GM12878 (cell line): ENCODE data around the gene TCERG1L. TPM values are rescaled to one million over a fixed set of nuclear protein-coding genes. Genes with fewer than 3 reads are reported as not detected.

Experiments used
- ATAC-seq: fragments of 200-7000 bp; cut with Tn5 transposase; 3 replicates; pipeline ENCODE4 v1.9.1; 2020; ENCODE audit warnings: mild to moderate bottlenecking, moderate library complexity
- BruUV-seq: library from RNA; stranded (reverse); fragments of 400-500 nt; replicated peaks from 2 replicates; lab custom pipeline; 2021; lab: Mats Ljungman, UMichigan
- CTCF ChIA-PET: fragments of 300-600 bp; sonication (Branson Sonifier 250); formaldehyde crosslinking; extraction: SDS; loops from one replicate; lab custom pipeline; 2021; ENCODE audit warnings: inconsistent platforms; lab: Yijun Ruan, JAX
- POLR2A ChIA-PET: fragments of 350-600 bp; formaldehyde crosslinking; extraction: SDS; loops from one replicate; lab custom pipeline; 2021; ENCODE audit warnings: inconsistent platforms; lab: Charles Lee
- RAD21 ChIA-PET: fragments of 300-600 bp; sonication (Branson Sonifier 250); formaldehyde crosslinking; loops from one replicate; lab custom pipeline; 2023; ENCODE audit warnings: antibody characterized with exemption; ENCODE audit not compliant: unreplicated experiment; lab: Charles Lee
- SMC1A ChIA-PET: fragments of 300-600 bp; sonication (Branson Sonifier 250); formaldehyde crosslinking; loops from one replicate; lab custom pipeline; 2023; ENCODE audit not compliant: unreplicated experiment, uncharacterized antibody; lab: Charles Lee
- DNase-seq: peaks from one replicate; pipeline ENCODE4 v3.0.0-alpha.2; 2011; ENCODE audit warnings: low read depth, low spot score
- FAIRE-seq: peaks from 3 replicates; lab custom pipeline; 2011; peaks lifted over from hg19 to GRCh38; lab: Jason Lieb, UNC
- H2AFZ ChIP-seq: 2 replicates; pipeline ENCODE4 v1.6.0; 2011; ENCODE audit warnings: low read depth, low read length, control low read depth; ENCODE audit not compliant: control insufficient read depth
- H3K27ac ChIP-seq: 2 replicates; pipeline ENCODE4 v1.5.1; 2011; ENCODE audit warnings: control low read depth; ENCODE audit not compliant: control insufficient read depth, insufficient read depth
- H3K27me3 ChIP-seq, 2 experiments: replicated peaks in 1 of 2; 2 replicates each; pipeline versions ENCODE4 v1.6.0 to v1.6.1; 2011; ENCODE audit warnings: low read length in 1 of 2; ENCODE audit not compliant: control insufficient read depth in 2 of 2, insufficient read depth in 2 of 2
- H3K36me3 ChIP-seq, 2 experiments: 2 replicates each; pipeline ENCODE4 v1.5.1; 2011; ENCODE audit warnings: low read length in 1 of 2; ENCODE audit not compliant: control insufficient read depth in 2 of 2, insufficient read depth in 2 of 2
- H3K4me1 ChIP-seq: 2 replicates; pipeline ENCODE4 v1.6.1; 2011; ENCODE audit warnings: mild to moderate bottlenecking, low read length, moderate library complexity, mixed read lengths; ENCODE audit not compliant: control insufficient read depth, insufficient read depth
- H3K4me2 ChIP-seq: 2 replicates; pipeline ENCODE4 v1.6.0; 2011; ENCODE audit warnings: control low read depth; ENCODE audit not compliant: control insufficient read depth, insufficient read depth
- H3K4me3 ChIP-seq: fragments of 200-600 bp; sonication (generic); 2 replicates; pipeline ENCODE4 v1.5.1; 2016
- H3K79me2 ChIP-seq: 2 replicates; pipeline ENCODE4 v1.6.0; 2011; ENCODE audit warnings: low read length; ENCODE audit not compliant: control insufficient read depth, insufficient read depth
- H3K9ac ChIP-seq: 2 replicates; pipeline ENCODE4 v1.8.0; 2011; ENCODE audit warnings: low read length, control low read depth, mixed read lengths; ENCODE audit not compliant: control insufficient read depth, insufficient read depth
- H3K9me3 ChIP-seq: replicated peaks from 3 replicates; pipeline ENCODE4 v1.5.1; 2011; ENCODE audit warnings: mild to moderate bottlenecking, low read length; ENCODE audit not compliant: control insufficient read depth, insufficient read depth
- H4K20me1 ChIP-seq: 2 replicates; pipeline ENCODE4 v1.6.0; 2011; ENCODE audit not compliant: control insufficient read depth, insufficient read depth
- CBX3 ChIP-seq: fragments of 200-600 bp; sonication (generic); IDR thresholded peaks from 2 replicates; pipeline ENCODE4 v1.6.1; 2016; ENCODE audit warnings: low read depth, borderline replicate concordance
- DPF2 ChIP-seq: fragments of 450-650 bp; IDR thresholded peaks from 2 replicates; pipeline ENCODE4 v1.6.1; 2017; ENCODE audit warnings: mild to moderate bottlenecking
- ETV6 ChIP-seq, 2 experiments: fragments of 450-650 bp in 1 of 2; IDR thresholded peaks in 1 of 2; conservative IDR thresholded peaks in 1 of 2; 2 replicates each; pipeline ENCODE4 v1.6.1; 2014; ENCODE audit warnings: antibody characterized with exemption in 1 of 2, borderline replicate concordance in 1 of 2, low read depth in 1 of 2, mild to moderate bottlenecking in 1 of 2, moderate library complexity in 1 of 2
- HCFC1 ChIP-seq: fragments of 150-350 bp; IDR thresholded peaks from 2 replicates; pipeline ENCODE4 v1.6.1; 2014; ENCODE audit warnings: low read length
- KAT2A ChIP-seq: conservative IDR thresholded peaks from 2 replicates; pipeline ENCODE4 v1.6.1; 2011; ENCODE audit warnings: low read depth, low read length; ENCODE audit not compliant: control insufficient read depth
- KLF5 ChIP-seq: fragments of 450-650 bp; IDR thresholded peaks from 2 replicates; pipeline ENCODE4 v1.6.1; 2014; ENCODE audit warnings: mild to moderate bottlenecking; ENCODE audit not compliant: partially characterized antibody
- RAD51 ChIP-seq: fragments of 450-650 bp; IDR thresholded peaks from 2 replicates; pipeline ENCODE4 v1.6.1; 2016; ENCODE audit warnings: moderate library complexity, mild to moderate bottlenecking, inconsistent platforms
- TCF3 ChIP-seq: IDR thresholded peaks from 2 replicates; pipeline ENCODE4 v1.6.1; 2012; ENCODE audit warnings: low read depth, mild to moderate bottlenecking, low read length, borderline replicate concordance; ENCODE audit not compliant: insufficient read depth
- WGBS: methylation state at CpG from one replicate; pipeline ENCODE4 v1.1.6; 2016; ENCODE audit warnings: low lambda C conversion rate; ENCODE audit not compliant: insufficient replicate concordance, insufficient coverage; ENCODE audit errors: missing lambda C conversion rate; 5-methylcytosine and 5-hydroxymethylcytosine counted together
- in situ Hi-C: fragments of 300-500 bp; cut with MboI; formaldehyde crosslinking; loops from 9 replicates; pipeline ENCODE4 v1.14.3; 2018; ENCODE audit warnings: mixed read lengths
- intact Hi-C: fragments of 100-400 bp; cut with micrococcal nuclease; formaldehyde crosslinking; loops from one replicate; pipeline ENCODE4 v1.14.2; 2022; ENCODE audit not compliant: unreplicated experiment
- polyA plus RNA-seq, 11 experiments: library from polyadenylated mRNA; depleted of rRNA in 4 of 11; unstranded in 6 of 11; stranded (reverse) in 5 of 11; fragments of >200 nt; fragmentation: Nextera tagmentation in 4 of 11; fragmentation: Illumina TruSeq in 1 of 11; extraction: Ambion mirVana in 4 of 11; extraction: Trizol in 1 of 11; gene quantifications; 1 replicate in 1 of 11; 2 replicates in 10 of 11; pipeline versions ENCODE4 v1.2.1 to v1.2.3, GENCODE V29; 2011 to 2016; ENCODE audit warnings: inconsistent platforms in 2 of 11, missing spikeins in 2 of 11, low read depth in 1 of 11
- total RNA-seq, 4 experiments: library from RNA; depleted of rRNA in 3 of 4; stranded (reverse); fragments of >200 nt in 3 of 4; fragmentation: Illumina TruSeq in 1 of 4; extraction: Trizol in 1 of 4; gene quantifications; 2 replicates each; pipeline versions ENCODE4 v1.2.1 to v1.2.3, GENCODE V29; 2013 to 2021
- TF ChIP-seq, protein P1 (sequence below): IDR thresholded peaks from 2 replicates; pipeline ENCODE4 v1.6.1; 2011; ENCODE audit warnings: mild to moderate bottlenecking, low read depth, low read length, moderate library complexity; ENCODE audit not compliant: insufficient replicate concordance
- TF ChIP-seq, protein P2 (sequence below), 3 experiments: IDR thresholded peaks in 2 of 3; conservative IDR thresholded peaks in 1 of 3; 2 replicates each; pipeline ENCODE4 v1.5.1; 2011; ENCODE audit warnings: low read depth in 3 of 3, low read length in 3 of 3, mild to moderate bottlenecking in 3 of 3, control low read depth in 2 of 3, moderate library complexity in 2 of 3, inconsistent platforms in 1 of 3, mixed read lengths in 1 of 3; ENCODE audit not compliant: control insufficient read depth in 2 of 3, insufficient read depth in 1 of 3; ENCODE audit errors: extremely low read depth in 1 of 3
- TF ChIP-seq, protein P3 (sequence below): IDR thresholded peaks from 2 replicates; pipeline ENCODE4 v1.6.1; 2012; ENCODE audit warnings: mild to moderate bottlenecking, low read depth, low read length
- TF ChIP-seq, protein P4 (sequence below): fragments of 450-650 bp; IDR thresholded peaks from 2 replicates; pipeline ENCODE4 v1.6.1; 2018; ENCODE audit warnings: mild to moderate bottlenecking, low read depth, moderate library complexity; ENCODE audit not compliant: partially characterized antibody

The TCERG1L gene
- total and polyA plus RNA-seq, 10 of the 15 experiments (the other 5 are each of a cell fraction or from before 2014, with no cell fraction given) = not detected

DNA sequence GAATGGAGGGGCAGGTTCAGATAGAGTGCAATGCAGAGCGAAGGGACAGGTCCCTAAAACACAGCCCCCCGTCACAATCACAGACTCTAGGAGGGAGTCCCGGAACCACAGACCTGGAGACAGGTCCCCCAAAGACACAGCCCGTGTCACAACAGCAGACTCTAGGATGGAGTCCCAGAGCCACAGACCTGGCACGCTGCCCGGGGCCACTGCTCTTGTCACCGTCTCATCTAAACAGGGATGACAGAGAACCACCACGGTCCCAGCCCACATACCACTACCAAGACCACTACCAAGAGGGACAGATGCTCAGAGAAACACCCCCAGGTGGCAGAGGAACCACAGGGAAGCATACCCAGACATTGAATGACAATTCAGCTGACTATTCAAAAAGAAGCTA lies 183.9 kb downstream of the TCERG1L start:
- Histone ChIP-seq H3K4me1 (no peaks in the 10 kb centered on the region), H3K9me3 (no peaks in the 10 kb centered on the region; the same call in 2 of the 3 replicates), H3K27ac (no peak overlapping the region), H3K9ac (no peak overlapping the region), H3K4me2 (no peak overlapping the region), H3K4me3 (no peak overlapping the region), H3K36me3 (no peaks in the 10 kb centered on the region), H3K79me2 (no peaks in the 10 kb centered on the region), H4K20me1 (no peaks in the 10 kb centered on the region), H3K27me3 (no peaks in the 10 kb centered on the region), H2AFZ (no peak overlapping the region)
- WGBS = 41% methylated on average over 8 of the region's 8 CpGs
- FAIRE-seq (no peak), DNase-seq (no peak), ATAC-seq (no peak)
- no TSS peak for BruUV-seq
- ChIA-PET POLR2A (no interaction called here), CTCF (no interaction called here), RAD21 (no interaction called here), SMC1A (no interaction called here)
- TF ChIP-seq, protein P1, sequence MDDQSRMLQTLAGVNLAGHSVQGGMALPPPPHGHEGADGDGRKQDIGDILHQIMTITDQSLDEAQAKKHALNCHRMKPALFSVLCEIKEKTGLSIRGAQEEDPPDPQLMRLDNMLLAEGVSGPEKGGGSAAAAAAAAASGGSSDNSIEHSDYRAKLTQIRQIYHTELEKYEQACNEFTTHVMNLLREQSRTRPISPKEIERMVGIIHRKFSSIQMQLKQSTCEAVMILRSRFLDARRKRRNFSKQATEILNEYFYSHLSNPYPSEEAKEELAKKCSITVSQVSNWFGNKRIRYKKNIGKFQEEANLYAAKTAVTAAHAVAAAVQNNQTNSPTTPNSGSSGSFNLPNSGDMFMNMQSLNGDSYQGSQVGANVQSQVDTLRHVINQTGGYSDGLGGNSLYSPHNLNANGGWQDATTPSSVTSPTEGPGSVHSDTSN = no peak
- TF ChIP-seq RAD51 = no peak
- no peak for TF ChIP-seq ETV6 (conservative IDR thresholded peaks at IDR 0.05 in 1 of 2, IDR thresholded peaks at IDR 0.05 in 1 of 2; ENCODE audit: borderline replicate concordance in 1 of 2, low read depth in 1 of 2)
- TF ChIP-seq DPF2 = no peak
- no peak for TF ChIP-seq TCF3
- no peak for TF ChIP-seq KAT2A
- TF ChIP-seq, protein P2, sequence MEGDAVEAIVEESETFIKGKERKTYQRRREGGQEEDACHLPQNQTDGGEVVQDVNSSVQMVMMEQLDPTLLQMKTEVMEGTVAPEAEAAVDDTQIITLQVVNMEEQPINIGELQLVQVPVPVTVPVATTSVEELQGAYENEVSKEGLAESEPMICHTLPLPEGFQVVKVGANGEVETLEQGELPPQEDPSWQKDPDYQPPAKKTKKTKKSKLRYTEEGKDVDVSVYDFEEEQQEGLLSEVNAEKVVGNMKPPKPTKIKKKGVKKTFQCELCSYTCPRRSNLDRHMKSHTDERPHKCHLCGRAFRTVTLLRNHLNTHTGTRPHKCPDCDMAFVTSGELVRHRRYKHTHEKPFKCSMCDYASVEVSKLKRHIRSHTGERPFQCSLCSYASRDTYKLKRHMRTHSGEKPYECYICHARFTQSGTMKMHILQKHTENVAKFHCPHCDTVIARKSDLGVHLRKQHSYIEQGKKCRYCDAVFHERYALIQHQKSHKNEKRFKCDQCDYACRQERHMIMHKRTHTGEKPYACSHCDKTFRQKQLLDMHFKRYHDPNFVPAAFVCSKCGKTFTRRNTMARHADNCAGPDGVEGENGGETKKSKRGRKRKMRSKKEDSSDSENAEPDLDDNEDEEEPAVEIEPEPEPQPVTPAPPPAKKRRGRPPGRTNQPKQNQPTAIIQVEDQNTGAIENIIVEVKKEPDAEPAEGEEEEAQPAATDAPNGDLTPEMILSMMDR (IDR thresholded peaks at IDR 0.05 in 2 of 3, conservative IDR thresholded peaks at IDR 0.05 in 1 of 3; ENCODE audit: control insufficient read depth in 2 of 3, extremely low read depth in 1 of 3, insufficient read depth in 1 of 3, low read depth in 3 of 3, low read length in 3 of 3) = no peak
- TF ChIP-seq, protein P3, sequence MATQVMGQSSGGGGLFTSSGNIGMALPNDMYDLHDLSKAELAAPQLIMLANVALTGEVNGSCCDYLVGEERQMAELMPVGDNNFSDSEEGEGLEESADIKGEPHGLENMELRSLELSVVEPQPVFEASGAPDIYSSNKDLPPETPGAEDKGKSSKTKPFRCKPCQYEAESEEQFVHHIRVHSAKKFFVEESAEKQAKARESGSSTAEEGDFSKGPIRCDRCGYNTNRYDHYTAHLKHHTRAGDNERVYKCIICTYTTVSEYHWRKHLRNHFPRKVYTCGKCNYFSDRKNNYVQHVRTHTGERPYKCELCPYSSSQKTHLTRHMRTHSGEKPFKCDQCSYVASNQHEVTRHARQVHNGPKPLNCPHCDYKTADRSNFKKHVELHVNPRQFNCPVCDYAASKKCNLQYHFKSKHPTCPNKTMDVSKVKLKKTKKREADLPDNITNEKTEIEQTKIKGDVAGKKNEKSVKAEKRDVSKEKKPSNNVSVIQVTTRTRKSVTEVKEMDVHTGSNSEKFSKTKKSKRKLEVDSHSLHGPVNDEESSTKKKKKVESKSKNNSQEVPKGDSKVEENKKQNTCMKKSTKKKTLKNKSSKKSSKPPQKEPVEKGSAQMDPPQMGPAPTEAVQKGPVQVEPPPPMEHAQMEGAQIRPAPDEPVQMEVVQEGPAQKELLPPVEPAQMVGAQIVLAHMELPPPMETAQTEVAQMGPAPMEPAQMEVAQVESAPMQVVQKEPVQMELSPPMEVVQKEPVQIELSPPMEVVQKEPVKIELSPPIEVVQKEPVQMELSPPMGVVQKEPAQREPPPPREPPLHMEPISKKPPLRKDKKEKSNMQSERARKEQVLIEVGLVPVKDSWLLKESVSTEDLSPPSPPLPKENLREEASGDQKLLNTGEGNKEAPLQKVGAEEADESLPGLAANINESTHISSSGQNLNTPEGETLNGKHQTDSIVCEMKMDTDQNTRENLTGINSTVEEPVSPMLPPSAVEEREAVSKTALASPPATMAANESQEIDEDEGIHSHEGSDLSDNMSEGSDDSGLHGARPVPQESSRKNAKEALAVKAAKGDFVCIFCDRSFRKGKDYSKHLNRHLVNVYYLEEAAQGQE = no peak
- no peak for TF ChIP-seq KLF5
- TF ChIP-seq HCFC1 = no peak
- TF ChIP-seq, protein P4, sequence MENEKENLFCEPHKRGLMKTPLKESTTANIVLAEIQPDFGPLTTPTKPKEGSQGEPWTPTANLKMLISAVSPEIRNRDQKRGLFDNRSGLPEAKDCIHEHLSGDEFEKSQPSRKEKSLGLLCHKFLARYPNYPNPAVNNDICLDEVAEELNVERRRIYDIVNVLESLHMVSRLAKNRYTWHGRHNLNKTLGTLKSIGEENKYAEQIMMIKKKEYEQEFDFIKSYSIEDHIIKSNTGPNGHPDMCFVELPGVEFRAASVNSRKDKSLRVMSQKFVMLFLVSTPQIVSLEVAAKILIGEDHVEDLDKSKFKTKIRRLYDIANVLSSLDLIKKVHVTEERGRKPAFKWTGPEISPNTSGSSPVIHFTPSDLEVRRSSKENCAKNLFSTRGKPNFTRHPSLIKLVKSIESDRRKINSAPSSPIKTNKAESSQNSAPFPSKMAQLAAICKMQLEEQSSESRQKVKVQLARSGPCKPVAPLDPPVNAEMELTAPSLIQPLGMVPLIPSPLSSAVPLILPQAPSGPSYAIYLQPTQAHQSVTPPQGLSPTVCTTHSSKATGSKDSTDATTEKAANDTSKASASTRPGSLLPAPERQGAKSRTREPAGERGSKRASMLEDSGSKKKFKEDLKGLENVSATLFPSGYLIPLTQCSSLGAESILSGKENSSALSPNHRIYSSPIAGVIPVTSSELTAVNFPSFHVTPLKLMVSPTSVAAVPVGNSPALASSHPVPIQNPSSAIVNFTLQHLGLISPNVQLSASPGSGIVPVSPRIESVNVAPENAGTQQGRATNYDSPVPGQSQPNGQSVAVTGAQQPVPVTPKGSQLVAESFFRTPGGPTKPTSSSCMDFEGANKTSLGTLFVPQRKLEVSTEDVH = no peak
- TF ChIP-seq CBX3 = no peak
- in situ Hi-C loops = no loop called here
- intact Hi-C loops = no loop called here
